Stomach (tissue), 4 donors: ENCODE measurements around the gene UTS2B.

Experiments used
- POLR2AphosphoS5 ChIP-seq, 3 donors: sonication (generic); formaldehyde crosslinking; IDR thresholded peaks; one replicate each; pipeline ENCODE4 v1.6.1; 2016; ENCODE audit warnings: antibody characterized with exemption in 3 of 3
- TF ChIP-seq, protein P1 (sequence below), 7 experiments: fragments of 450-650 bp in 4 of 7; fragments of 200-600 bp in 3 of 7; sonication (generic) in 3 of 7; IDR thresholded peaks; one replicate each; pipeline ENCODE4 v1.5.1; 2016 to 2019; ENCODE audit warnings: antibody characterized with exemption in 7 of 7, control low read depth in 2 of 7, mild to moderate bottlenecking in 1 of 7

DNA sequence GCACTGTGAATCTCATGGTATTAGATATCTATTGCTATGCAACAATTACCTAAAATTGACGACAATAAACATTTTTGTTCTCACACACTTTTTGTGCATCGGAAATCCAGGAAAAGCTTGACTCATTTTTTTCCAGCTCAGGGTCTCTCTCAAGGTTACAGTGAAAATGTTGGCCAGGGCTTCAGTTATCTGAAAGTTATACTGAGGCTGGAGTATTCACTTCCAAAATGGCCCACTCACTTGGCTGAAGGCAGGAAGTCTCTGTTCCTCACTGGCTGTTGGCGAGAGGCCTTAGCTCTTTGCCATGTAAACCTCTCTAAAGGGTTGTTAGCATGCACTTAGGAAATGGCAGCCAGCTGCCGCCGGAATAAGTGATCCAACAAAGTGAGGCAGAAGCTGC is 89.8 kb downstream of the UTS2B start:
- no peak for TF ChIP-seq POLR2AphosphoS5 (IDR thresholded peaks at IDR 0.05)
- TF ChIP-seq, protein P1, sequence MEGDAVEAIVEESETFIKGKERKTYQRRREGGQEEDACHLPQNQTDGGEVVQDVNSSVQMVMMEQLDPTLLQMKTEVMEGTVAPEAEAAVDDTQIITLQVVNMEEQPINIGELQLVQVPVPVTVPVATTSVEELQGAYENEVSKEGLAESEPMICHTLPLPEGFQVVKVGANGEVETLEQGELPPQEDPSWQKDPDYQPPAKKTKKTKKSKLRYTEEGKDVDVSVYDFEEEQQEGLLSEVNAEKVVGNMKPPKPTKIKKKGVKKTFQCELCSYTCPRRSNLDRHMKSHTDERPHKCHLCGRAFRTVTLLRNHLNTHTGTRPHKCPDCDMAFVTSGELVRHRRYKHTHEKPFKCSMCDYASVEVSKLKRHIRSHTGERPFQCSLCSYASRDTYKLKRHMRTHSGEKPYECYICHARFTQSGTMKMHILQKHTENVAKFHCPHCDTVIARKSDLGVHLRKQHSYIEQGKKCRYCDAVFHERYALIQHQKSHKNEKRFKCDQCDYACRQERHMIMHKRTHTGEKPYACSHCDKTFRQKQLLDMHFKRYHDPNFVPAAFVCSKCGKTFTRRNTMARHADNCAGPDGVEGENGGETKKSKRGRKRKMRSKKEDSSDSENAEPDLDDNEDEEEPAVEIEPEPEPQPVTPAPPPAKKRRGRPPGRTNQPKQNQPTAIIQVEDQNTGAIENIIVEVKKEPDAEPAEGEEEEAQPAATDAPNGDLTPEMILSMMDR (IDR thresholded peaks at IDR 0.05) = no peak
